HFFc6 (cell line): ENCODE data around the gene AFTPH. TPM values are rescaled to one million over a fixed set of nuclear protein-coding genes. Genes with fewer than 3 reads are reported as not detected.

Source experiments
- DNase-seq: peaks from one replicate; pipeline ENCODE4 v3.0.0-alpha.2; 2018
- H3K27ac Mint-ChIP-seq: 2 replicates; pipeline ENCODE4 v1.8.0; 2020; ENCODE audit warnings: mild to moderate bottlenecking, mixed read lengths
- H3K27me3 Mint-ChIP-seq: 2 replicates; pipeline ENCODE4 v1.8.0; 2021; ENCODE audit warnings: mild to moderate bottlenecking, moderate library complexity, mixed read lengths; ENCODE audit not compliant: insufficient read depth
- H3K36me3 Mint-ChIP-seq: 2 replicates; pipeline ENCODE4 v1.8.0; 2021; ENCODE audit warnings: low read depth, mixed read lengths
- H3K4me1 Mint-ChIP-seq: 2 replicates; pipeline ENCODE4 v1.8.0; 2020; ENCODE audit warnings: low read depth, mixed read lengths
- H3K4me3 Mint-ChIP-seq: 2 replicates; pipeline ENCODE4 v1.8.0; 2020; ENCODE audit warnings: mild to moderate bottlenecking, moderate library complexity, mixed read lengths
- H3K9me3 Mint-ChIP-seq: 2 replicates; pipeline ENCODE4 v1.8.0; 2020; ENCODE audit warnings: mild to moderate bottlenecking, mixed read lengths
- total RNA-seq, 6 experiments: library from RNA; stranded (reverse); fragmentation: NEBNext Ultra II Directional; extraction: Animal tissue kit (Norgen Biotek cat#: 25700); gene quantifications; 2 replicates in 1 of 6; 3 replicates in 5 of 6; pipeline ENCODE4 v1.2.3, GENCODE V29; 2021
- TF ChIP-seq, protein P1 (sequence below): fragments of 200-600 bp; sonication (generic); IDR thresholded peaks from 2 replicates; pipeline ENCODE4 v1.5.0; 2021; ENCODE audit warnings: antibody characterized with exemption, mild to moderate bottlenecking

Gene AFTPH
- total RNA-seq, 6 experiments from 2014 or later, result 17.2 to 25.3 (median 19.3) TPM

DNA sequence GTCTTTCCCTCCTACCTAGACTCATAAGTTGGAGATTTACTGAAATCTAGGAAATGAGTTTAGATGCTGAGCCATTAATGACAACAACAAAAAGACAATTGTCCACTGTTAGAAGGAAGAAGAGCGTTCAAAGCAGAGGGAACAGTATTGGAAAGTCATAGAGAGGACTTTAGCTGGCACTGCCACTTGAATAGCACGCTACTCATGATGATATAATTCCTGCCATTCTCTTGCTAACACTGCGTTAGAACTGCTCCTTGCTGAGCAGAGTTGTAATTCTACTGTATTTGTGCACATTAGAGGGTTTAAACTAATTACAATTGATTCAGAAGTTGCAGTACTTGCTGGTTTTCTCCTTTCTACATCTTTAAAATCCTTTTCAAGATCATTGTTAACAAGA lies 9.0 kb upstream of the AFTPH start:
- Mint-ChIP-seq H3K36me3 (no peaks in the 10 kb centered on the region), H3K4me1 (no peaks in the 10 kb centered on the region), H3K9me3 (no peaks in the 10 kb centered on the region), H3K27me3 (peaks cover 19% of the 10 kb centered on the region), H3K27ac (no peak overlapping the region), H3K4me3 (no peak overlapping the region)
- TF ChIP-seq, protein P1, sequence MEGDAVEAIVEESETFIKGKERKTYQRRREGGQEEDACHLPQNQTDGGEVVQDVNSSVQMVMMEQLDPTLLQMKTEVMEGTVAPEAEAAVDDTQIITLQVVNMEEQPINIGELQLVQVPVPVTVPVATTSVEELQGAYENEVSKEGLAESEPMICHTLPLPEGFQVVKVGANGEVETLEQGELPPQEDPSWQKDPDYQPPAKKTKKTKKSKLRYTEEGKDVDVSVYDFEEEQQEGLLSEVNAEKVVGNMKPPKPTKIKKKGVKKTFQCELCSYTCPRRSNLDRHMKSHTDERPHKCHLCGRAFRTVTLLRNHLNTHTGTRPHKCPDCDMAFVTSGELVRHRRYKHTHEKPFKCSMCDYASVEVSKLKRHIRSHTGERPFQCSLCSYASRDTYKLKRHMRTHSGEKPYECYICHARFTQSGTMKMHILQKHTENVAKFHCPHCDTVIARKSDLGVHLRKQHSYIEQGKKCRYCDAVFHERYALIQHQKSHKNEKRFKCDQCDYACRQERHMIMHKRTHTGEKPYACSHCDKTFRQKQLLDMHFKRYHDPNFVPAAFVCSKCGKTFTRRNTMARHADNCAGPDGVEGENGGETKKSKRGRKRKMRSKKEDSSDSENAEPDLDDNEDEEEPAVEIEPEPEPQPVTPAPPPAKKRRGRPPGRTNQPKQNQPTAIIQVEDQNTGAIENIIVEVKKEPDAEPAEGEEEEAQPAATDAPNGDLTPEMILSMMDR, result no peak
- no peak for DNase-seq

DNA sequence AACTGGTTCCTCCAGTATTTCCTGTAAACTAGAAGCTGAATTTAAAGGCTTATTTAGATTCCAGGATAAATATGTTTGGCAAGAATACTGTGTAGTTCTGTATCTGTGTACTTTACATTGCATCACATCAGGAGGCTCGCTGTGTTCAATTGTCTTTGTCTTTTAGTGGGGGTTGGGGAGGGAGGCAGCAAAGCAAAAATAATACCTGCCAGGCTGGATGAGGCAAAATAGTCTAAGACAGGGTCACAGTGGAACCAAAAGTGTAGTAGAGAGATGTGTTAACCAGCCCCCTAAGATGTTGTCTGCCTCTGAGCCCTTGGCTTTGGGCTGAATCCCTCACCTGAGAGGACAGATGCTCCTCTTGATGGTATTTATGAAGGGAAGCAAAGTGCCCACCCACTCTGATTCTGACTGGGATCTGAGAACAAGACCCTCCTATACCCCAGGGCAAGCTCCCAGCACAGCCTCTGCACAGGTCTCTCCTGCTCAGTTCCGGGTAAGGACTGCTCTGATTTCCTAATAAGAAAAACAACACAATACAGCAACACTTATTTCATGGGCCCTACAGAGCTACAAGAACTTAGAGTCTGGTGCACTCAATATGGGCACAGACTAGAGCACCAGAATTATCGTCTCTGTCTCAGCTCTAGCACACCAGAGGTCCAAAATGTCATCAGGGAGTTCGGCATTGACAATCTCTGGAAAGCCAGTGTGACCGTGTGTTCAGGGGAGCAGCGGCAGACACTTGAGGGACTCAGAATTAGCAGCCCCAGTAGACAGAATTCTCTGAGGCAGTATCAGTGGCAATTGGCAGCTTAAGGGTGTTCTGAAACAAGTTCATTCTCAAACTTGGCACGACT lies 7.2 kb upstream of the AFTPH start:
- TF ChIP-seq, protein P1, result no peak
- no peak for DNase-seq
- no peak overlapping the region for H3K27ac Mint-ChIP-seq
- no peaks in the 10 kb centered on the region for H3K4me1 Mint-ChIP-seq
- no peaks in the 10 kb centered on the region for H3K36me3 Mint-ChIP-seq
- no peaks in the 10 kb centered on the region for H3K9me3 Mint-ChIP-seq
- H3K27me3 Mint-ChIP-seq, result peaks cover 20% of the 10 kb centered on the region
- no peak overlapping the region for H3K4me3 Mint-ChIP-seq

DNA sequence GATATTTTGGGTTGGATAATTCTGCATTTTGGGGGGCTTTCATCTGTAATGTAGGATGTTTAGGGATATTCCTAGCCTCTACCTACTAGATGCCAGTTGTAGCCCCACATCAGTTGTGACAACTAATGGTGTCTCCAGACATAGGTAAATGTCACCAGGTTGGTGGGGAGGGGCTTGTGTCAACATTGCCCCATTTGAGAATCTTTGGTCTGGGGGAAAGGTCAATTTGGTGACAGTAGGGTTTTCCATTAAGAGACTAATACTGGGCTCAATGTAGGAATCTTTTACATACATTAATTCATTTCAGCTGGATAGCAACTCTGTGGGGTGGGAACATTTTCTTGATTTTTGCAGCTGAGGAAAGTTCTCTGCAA lies 6.6 kb upstream of the AFTPH start:
- TF ChIP-seq, protein P1, result no peak
- Mint-ChIP-seq H3K4me1 (peaks cover 2% of the 10 kb centered on the region), H3K4me3 (no peak overlapping the region), H3K27me3 (peaks cover 20% of the 10 kb centered on the region), H3K27ac (no peak overlapping the region), H3K36me3 (no peaks in the 10 kb centered on the region), H3K9me3 (no peaks in the 10 kb centered on the region)
- no peak for DNase-seq

DNA sequence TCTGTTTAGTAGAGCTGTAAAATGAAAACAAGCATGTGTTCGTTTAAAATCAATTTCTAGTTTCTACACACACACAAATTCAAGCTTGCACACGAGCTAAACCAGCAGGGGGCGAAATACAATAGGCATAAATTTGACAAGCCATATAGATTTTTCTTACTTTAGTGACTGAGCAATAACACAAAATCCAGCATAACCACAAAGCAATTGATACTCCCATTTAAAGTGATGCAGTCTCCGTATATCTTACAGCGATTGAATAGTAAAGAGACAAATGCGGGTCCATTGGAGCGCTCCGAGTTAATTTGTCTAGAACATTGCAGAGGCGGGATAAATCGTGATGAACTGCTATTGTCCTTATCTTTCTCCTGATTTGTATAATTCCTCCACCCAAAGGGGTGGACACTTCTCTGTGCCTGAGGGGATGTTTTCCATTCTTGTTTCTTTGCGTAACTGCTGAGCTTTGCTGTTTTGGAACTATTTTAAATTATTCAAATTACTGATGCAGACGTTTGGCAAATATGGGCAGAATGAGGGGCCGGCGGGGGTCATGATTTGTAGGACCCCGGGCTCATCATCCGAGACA lies 1.2 kb upstream of the AFTPH start:
- DNase-seq, result peak; percentile 79
- Mint-ChIP-seq H3K27ac (peak overlapping the region; percentile 91), H3K36me3 (peaks cover 4% of the 10 kb centered on the region; the same call in 1 of the 2 replicates), H3K27me3 (peaks cover 9% of the 10 kb centered on the region), H3K9me3 (no peaks in the 10 kb centered on the region), H3K4me1 (peaks cover 29% of the 10 kb centered on the region), H3K4me3 (peak overlapping the region; percentile 100)
- TF ChIP-seq, protein P1, result peak; percentile 95

DNA sequence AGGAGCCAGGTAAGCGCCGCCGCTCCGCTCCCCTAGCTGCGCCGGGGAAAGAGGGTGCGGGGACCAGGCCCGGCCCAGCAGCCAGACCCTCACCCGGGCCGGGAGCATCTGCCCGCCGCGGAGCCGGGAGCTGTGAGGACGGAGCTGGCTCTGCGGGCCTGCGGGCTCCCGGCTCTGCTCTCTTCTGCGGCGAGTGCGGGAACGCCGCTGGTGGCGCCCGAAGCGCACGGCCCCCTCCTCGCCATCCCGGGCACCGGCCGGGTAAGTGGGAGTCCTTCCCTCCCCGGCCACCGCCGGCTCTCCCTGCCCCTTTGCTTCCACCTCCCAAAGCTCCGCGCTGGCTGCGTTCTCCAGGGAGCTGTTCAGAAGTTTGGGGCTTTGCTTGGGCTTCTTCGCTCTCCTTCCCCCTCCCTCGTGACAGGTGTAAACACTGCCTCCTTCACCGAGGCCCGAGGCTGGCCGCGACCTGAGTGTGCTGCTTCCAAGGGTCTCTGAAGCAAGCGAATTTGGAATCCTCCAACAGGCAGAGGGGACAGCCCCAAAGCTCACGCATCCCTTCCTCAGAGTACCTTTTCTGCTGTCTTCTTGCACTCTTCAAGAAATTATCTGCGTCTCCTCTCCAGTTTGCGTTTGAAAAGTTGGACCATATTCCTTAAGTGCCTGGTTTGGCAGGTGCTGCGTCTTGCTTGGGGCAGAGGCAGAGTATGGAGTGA lies 632 bp downstream of the AFTPH start:
- H3K4me3 Mint-ChIP-seq, result peak overlapping the region; percentile 100
- H3K27me3 Mint-ChIP-seq, result peaks cover 4% of the 10 kb centered on the region
- H3K9me3 Mint-ChIP-seq, result no peaks in the 10 kb centered on the region
- TF ChIP-seq, protein P1, result 0 out of 2 replicates have a peak, but pooled peaks have one; percentile 7
- no peak for DNase-seq
- H3K36me3 Mint-ChIP-seq, result peaks cover 4% of the 10 kb centered on the region; the same call in 1 of the 2 replicates
- H3K4me1 Mint-ChIP-seq, result peaks cover 36% of the 10 kb centered on the region
- H3K27ac Mint-ChIP-seq, result peak overlapping the region; percentile 96
